Endothelial cell of umbilical vein (primary cell): ENCODE measurements around the gene CABCOCO1. TPM values are rescaled to one million over a fixed set of nuclear protein-coding genes. Genes with fewer than 3 reads are reported as not detected.

Experiments used
- BruUV-seq: library from RNA; stranded (reverse); fragments of 400-500 nt; replicated peaks from 2 replicates; lab custom pipeline; 2021; lab: Mats Ljungman, UMichigan
- CTCF ChIA-PET: fragments of 300-600, 350-600 bp; sonication (Branson Sonifier 250); formaldehyde crosslinking; loops from one replicate; lab custom pipeline; 2021; ENCODE audit warnings: antibody characterized with exemption, inconsistent platforms; lab: Charles Lee
- POLR2A ChIA-PET: fragments of 300-600, 350-600 bp; sonication (Branson Sonifier 250); formaldehyde crosslinking; loops from one replicate; lab custom pipeline; 2021; ENCODE audit warnings: antibody characterized with exemption, inconsistent platforms; lab: Charles Lee
- DNase-seq: peaks from one replicate; pipeline ENCODE4 v3.0.0-alpha.2; 2011; ENCODE audit warnings: low read depth, low spot score
- FAIRE-seq: peaks from 2 replicates; lab custom pipeline; 2011; peaks lifted over from hg19 to GRCh38; lab: Jason Lieb, UNC
- H2AFZ ChIP-seq: 2 replicates; pipeline ENCODE4 v1.6.0; 2012; ENCODE audit warnings: low read depth, low read length, control low read depth, inconsistent platforms
- H3K27ac ChIP-seq: 2 replicates; pipeline ENCODE4 v1.5.1; 2011; ENCODE audit warnings: low read depth, mild to moderate bottlenecking, control low read depth, low read length, moderate library complexity; ENCODE audit not compliant: insufficient read depth
- H3K27me3 ChIP-seq, 2 experiments: 2 replicates each; pipeline versions ENCODE4 v1.6.0 to v1.6.1; 2011; ENCODE audit warnings: low read length in 2 of 2, mixed read lengths in 1 of 2; ENCODE audit not compliant: control insufficient read depth in 2 of 2, insufficient read depth in 2 of 2
- H3K36me3 ChIP-seq, 2 experiments: 2 replicates in 1 of 2; 3 replicates in 1 of 2; pipeline ENCODE4 v1.5.1; 2011; ENCODE audit warnings: low read length in 2 of 2, mild to moderate bottlenecking in 1 of 2, moderate library complexity in 1 of 2; ENCODE audit not compliant: control insufficient read depth in 2 of 2, insufficient read depth in 2 of 2; ENCODE audit errors: extremely low read depth in 1 of 2
- H3K4me1 ChIP-seq: 3 replicates; pipeline ENCODE4 v1.5.1; 2011; ENCODE audit warnings: mild to moderate bottlenecking, low read length; ENCODE audit not compliant: control insufficient read depth, insufficient read depth; ENCODE audit errors: extremely low read depth
- H3K4me2 ChIP-seq: 2 replicates; pipeline ENCODE4 v1.6.1; 2011; ENCODE audit warnings: low read length, control low read depth, mixed read lengths; ENCODE audit not compliant: insufficient read depth
- H3K4me3 ChIP-seq, 3 experiments: fragments of 200-600 bp in 1 of 3; sonication (generic), shearing (Covaris generic) in 1 of 3; replicated peaks in 1 of 3; 2 replicates each; pipeline ENCODE4 v1.5.1; 2011 to 2016; ENCODE audit warnings: control low read depth in 3 of 3, low read length in 3 of 3, mild to moderate bottlenecking in 2 of 3, inconsistent platforms in 1 of 3, low read depth in 1 of 3, moderate library complexity in 1 of 3; ENCODE audit not compliant: insufficient read depth in 1 of 3
- H3K79me2 ChIP-seq: 2 replicates; pipeline ENCODE4 v1.6.0; 2012; ENCODE audit warnings: low read length, inconsistent platforms; ENCODE audit not compliant: control insufficient read depth, insufficient read depth
- H3K9ac ChIP-seq: replicated peaks from 2 replicates; pipeline ENCODE3; 2011; ENCODE audit warnings: low read length, control low read depth; ENCODE audit not compliant: insufficient read depth; ENCODE audit errors: extremely low read depth
- H3K9me1 ChIP-seq: replicated peaks from 3 replicates; pipeline ENCODE4 v1.6.0; 2011; ENCODE audit warnings: mild to moderate bottlenecking, low read length; ENCODE audit not compliant: control insufficient read depth, insufficient read depth; ENCODE audit errors: extremely low read depth
- H3K9me3 ChIP-seq: replicated peaks from 2 replicates; pipeline ENCODE4 v1.5.1; 2012; ENCODE audit warnings: low read length, inconsistent platforms; ENCODE audit not compliant: control insufficient read depth, insufficient read depth
- H4K20me1 ChIP-seq: replicated peaks from 2 replicates; pipeline ENCODE3; 2011; ENCODE audit warnings: mild to moderate bottlenecking, low read length; ENCODE audit not compliant: control insufficient read depth, insufficient read depth; ENCODE audit errors: extremely low read depth
- FOS ChIP-seq: IDR thresholded peaks from 2 replicates; pipeline ENCODE4 v1.6.1; 2011; ENCODE audit warnings: mild to moderate bottlenecking, low read length, moderate library complexity, borderline replicate concordance; ENCODE audit not compliant: insufficient read depth
- GATA2 ChIP-seq: IDR thresholded peaks from 2 replicates; pipeline ENCODE4 v1.7.0; 2011; ENCODE audit warnings: low read depth, mild to moderate bottlenecking, moderate library complexity, mixed read lengths, low read length; ENCODE audit not compliant: insufficient read length, insufficient read depth
- JUN ChIP-seq: IDR thresholded peaks from 2 replicates; pipeline ENCODE4 v1.6.1; 2011; ENCODE audit warnings: borderline replicate concordance, low read depth; ENCODE audit not compliant: insufficient read length, insufficient read depth
- MAX ChIP-seq: IDR thresholded peaks from 2 replicates; pipeline ENCODE4 v1.6.1; 2011; ENCODE audit not compliant: insufficient read depth, insufficient read length
- POLR2A ChIP-seq: IDR thresholded peaks from 2 replicates; pipeline ENCODE4 v1.6.1; 2012; ENCODE audit warnings: low read depth, mild to moderate bottlenecking, control low read depth, low read length
- POLR2AphosphoS5 ChIP-seq: IDR thresholded peaks from 2 replicates; pipeline ENCODE4 v1.6.1; 2012; ENCODE audit warnings: low read depth, mild to moderate bottlenecking, control low read depth, low read length, moderate library complexity; ENCODE audit not compliant: insufficient read depth
- dilution Hi-C: fragments of 300-500 bp; cut with MboI; formaldehyde crosslinking; loops from one replicate; pipeline ENCODE4 v1.15.0; 2019; ENCODE audit warnings: low sequenced_read_pairs; ENCODE audit not compliant: extremely low pct_ligation_motif_present
- intact Hi-C: fragments of 100-400 bp; cut with micrococcal nuclease; formaldehyde crosslinking; loops from one replicate; pipeline ENCODE4 v1.10.0; 2022
- polyA plus RNA-seq, 4 experiments: library from polyadenylated mRNA; depleted of rRNA in 3 of 4; stranded (reverse) in 3 of 4; unstranded in 1 of 4; fragments of >200 nt; gene quantifications; 2 replicates each; pipeline versions ENCODE4 v1.2.1 to v1.2.3, GENCODE V29; 2011 to 2012; ENCODE audit warnings: missing spikeins in 1 of 4
- total RNA-seq: library from RNA; stranded (reverse); gene quantifications from 2 replicates; pipeline ENCODE4 v1.2.3, GENCODE V29; 2021

CABCOCO1 gene
- total and polyA plus RNA-seq, 2 donors (not counting 3 experiments of a cell fraction or from before 2014, with no cell fraction given) = 0.06 to 1.3 TPM

- Histone ChIP-seq H3K36me3 (no peaks in the 10 kb centered on the region), H3K9ac (no peak overlapping the region), H3K27ac (no peak overlapping the region), H3K4me1 (peaks cover 9% of the 10 kb centered on the region), H2AFZ (no peak overlapping the region), H3K27me3 (no peaks in the 10 kb centered on the region), H3K9me1 (no peaks in the 10 kb centered on the region), H3K9me3 (no peaks in the 10 kb centered on the region), H3K79me2 (no peaks in the 10 kb centered on the region), H3K4me3 (no peak overlapping the region), H4K20me1 (no peaks in the 10 kb centered on the region), H3K4me2 (no peak overlapping the region)
- no peak for DNase-seq
- no peak for TF ChIP-seq POLR2AphosphoS5
- intact Hi-C loops = no loop called here
- dilution Hi-C loops = no loop called here
- CTCF ChIA-PET = interaction anchor here (2.0 to 2.5 kb wide), 2 partner anchors 8 to 34 kb away, joined by 5 to 7 read pairs; no protein-coding TSS in a partner anchor
- FAIRE-seq = no peak
- POLR2A ChIA-PET = no interaction called here
- BruUV-seq = no TSS peak
Measured at GRCh38 chr10:61785473-61786105, 122.9 kb downstream of the CABCOCO1 start.

- Histone ChIP-seq H3K9me3 (no peaks in the 10 kb centered on the region), H3K79me2 (no peaks in the 10 kb centered on the region), H3K9me1 (no peaks in the 10 kb centered on the region), H3K27ac (peak overlapping the region; percentile 26), H3K9ac (peak overlapping the region; percentile 40), H3K27me3 (no peaks in the 10 kb centered on the region), H4K20me1 (no peaks in the 10 kb centered on the region), H3K4me2 (peak overlapping the region; percentile 90), H2AFZ (peak overlapping the region; percentile 75), H3K4me1 (peaks cover 9% of the 10 kb centered on the region), H3K36me3 (no peaks in the 10 kb centered on the region), H3K4me3 (peak overlapping the region in 2 of 3 experiments; percentile 26 to 34)
- POLR2A ChIA-PET = no interaction called here
- intact Hi-C loops = no loop called here
- DNase-seq (peak; percentile 50), FAIRE-seq (peak; percentile 89)
- BruUV-seq = no TSS peak
- CTCF ChIA-PET = interaction anchor here (2.0 to 2.5 kb wide), 2 partner anchors 9 to 35 kb away, joined by 5 to 7 read pairs; no protein-coding TSS in a partner anchor
- dilution Hi-C loops = no loop called here
- peak; percentile 61 for TF ChIP-seq FOS
- TF ChIP-seq MAX = no peak
- no peak for TF ChIP-seq GATA2
- TF ChIP-seq JUN = peak; percentile 66
- TF ChIP-seq POLR2A = no peak
Measured at GRCh38 chr10:61786728-61787127, 124.0 kb downstream of the CABCOCO1 start.
